GM12874 (cell line): ENCODE data around the gene CACFD1.

Experiments
- TF ChIP-seq, protein P1 (sequence below): IDR thresholded peaks from 2 replicates; pipeline ENCODE4 v1.5.1; 2011; ENCODE audit warnings: low read depth, mild to moderate bottlenecking, control low read depth, low read length, moderate library complexity; ENCODE audit not compliant: insufficient read depth

The CACFD1 gene

DNA sequence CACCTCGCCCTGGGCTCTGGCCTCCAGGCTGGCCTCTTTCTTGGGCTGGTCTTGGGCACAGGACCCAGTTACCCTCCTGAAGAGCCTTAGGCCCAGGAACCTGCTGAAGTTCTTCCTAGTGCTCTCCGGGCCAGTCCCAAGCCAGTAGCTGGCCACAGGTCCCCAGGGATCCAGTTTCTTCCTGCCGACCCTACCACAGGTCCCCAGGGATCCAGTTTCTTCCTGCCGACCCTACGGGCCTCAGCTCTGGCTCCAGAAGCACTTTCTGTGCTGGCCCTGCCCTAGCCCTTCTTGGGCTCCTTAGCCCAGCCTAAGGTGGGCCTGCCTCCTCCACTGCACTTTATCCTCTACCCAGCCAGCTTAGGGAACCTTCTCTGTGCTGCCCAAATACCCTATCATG is 18.2 kb upstream of the CACFD1 start:
- TF ChIP-seq, protein P1, sequence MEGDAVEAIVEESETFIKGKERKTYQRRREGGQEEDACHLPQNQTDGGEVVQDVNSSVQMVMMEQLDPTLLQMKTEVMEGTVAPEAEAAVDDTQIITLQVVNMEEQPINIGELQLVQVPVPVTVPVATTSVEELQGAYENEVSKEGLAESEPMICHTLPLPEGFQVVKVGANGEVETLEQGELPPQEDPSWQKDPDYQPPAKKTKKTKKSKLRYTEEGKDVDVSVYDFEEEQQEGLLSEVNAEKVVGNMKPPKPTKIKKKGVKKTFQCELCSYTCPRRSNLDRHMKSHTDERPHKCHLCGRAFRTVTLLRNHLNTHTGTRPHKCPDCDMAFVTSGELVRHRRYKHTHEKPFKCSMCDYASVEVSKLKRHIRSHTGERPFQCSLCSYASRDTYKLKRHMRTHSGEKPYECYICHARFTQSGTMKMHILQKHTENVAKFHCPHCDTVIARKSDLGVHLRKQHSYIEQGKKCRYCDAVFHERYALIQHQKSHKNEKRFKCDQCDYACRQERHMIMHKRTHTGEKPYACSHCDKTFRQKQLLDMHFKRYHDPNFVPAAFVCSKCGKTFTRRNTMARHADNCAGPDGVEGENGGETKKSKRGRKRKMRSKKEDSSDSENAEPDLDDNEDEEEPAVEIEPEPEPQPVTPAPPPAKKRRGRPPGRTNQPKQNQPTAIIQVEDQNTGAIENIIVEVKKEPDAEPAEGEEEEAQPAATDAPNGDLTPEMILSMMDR = no peak

DNA sequence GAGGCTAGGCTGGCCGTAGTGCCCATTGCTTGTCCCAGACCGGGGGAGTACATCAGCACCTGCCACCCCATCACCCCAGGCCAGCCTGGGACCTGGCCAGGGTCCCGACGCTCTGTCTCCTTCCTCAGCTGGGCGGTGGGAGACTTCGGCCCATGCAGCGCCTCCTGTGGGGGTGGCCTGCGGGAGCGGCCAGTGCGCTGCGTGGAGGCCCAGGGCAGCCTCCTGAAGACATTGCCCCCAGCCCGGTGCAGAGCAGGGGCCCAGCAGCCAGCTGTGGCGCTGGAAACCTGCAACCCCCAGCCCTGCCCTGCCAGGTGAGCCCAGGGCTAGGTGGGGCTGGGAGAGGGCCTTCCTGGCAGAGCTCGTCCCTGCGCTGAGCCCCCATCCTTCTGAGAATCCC is 16.5 kb upstream of the CACFD1 start:
- TF ChIP-seq, protein P1 = no peak

DNA sequence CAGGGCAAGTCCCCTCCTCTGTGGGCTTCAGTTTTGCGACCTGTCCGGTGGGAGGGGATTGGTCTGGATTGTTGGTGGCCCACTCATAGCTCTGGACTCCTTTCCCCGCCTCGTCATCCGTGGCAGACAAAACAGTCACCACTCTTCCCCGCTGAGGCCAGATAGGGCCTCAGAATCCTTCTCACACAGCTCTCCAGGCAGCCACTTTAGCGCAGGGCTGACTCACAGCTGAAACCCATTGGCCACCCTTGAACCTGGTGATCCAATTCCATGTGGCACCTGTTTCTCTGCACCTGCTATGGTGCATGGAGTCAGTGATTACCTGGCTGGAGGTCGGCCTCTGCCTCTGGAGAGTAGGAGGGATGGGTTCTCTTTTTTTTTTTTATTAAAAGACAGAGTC is 15.8 kb upstream of the CACFD1 start:
- TF ChIP-seq, protein P1 = no peak

DNA sequence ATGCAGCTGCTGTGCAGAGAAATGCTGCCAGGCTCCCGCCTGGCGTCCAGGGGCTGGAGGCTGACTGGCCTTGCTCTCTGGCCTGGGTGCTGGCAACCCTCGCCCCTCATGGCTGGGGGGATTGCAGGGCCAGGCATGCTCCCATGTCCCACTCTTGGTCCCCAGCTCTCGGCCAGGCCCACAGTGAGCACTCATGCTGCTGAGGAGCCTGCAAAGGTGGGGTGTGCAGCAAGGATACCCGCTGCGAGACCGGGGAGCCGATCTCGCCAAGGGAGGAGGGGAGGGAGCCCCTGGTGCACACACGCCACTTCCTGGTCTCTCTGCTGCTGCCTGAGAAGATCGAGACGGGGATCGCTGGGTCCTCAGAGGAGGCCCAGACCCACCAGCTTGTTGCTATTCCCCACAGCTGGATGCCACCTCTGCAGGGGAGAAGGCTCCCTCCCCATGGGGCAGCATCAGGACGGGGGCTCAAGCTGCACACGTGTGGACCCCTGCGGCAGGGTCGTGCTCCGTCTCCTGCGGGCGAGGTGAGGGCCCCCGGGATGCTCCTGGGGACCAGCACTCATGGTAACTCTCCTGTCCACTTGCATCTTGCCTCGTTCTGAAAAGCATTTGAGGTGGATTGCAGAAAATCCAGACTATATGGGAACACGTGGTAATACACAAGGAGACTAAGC is 14.3 kb upstream of the CACFD1 start:
- TF ChIP-seq, protein P1 = no peak

DNA sequence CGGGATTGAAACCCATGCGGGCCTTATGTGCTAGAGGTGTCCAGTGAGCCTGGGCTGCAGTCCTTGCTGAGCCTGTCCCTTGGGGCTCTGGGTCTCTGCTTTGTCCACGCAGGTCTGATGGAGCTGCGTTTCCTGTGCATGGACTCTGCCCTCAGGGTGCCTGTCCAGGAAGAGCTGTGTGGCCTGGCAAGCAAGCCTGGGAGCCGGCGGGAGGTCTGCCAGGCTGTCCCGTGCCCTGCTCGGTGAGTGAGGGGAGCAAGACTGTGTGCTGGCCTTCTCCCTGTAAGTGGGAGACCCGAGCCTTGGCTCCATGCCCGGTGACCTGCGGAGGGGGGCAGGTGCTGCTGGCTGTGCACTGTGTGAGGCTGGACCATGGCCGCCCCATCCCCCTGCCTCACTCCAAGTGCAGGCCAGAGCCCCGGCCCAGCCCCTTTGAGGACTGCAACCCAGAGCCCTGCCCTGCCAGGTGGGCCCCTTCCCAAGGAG is 11.2 kb upstream of the CACFD1 start:
- TF ChIP-seq, protein P1 = no peak

DNA sequence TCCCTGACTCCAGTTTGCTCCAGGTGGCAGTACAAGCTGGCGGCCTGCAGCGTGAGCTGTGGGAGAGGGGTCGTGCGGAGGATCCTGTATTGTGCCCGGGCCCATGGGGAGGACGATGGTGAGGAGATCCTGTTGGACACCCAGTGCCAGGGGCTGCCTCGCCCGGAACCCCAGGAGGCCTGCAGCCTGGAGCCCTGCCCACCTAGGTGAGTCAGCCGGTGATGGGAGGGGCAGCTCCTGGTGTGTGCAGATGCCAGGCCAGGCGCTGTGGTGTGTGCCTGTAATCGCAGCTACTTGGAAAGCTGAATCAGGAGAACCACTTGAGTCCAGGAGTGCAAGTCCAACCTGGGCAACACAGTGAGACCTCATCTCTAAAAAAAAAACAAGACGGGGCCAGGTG is 10.0 kb upstream of the CACFD1 start:
- TF ChIP-seq, protein P1 = no peak

DNA sequence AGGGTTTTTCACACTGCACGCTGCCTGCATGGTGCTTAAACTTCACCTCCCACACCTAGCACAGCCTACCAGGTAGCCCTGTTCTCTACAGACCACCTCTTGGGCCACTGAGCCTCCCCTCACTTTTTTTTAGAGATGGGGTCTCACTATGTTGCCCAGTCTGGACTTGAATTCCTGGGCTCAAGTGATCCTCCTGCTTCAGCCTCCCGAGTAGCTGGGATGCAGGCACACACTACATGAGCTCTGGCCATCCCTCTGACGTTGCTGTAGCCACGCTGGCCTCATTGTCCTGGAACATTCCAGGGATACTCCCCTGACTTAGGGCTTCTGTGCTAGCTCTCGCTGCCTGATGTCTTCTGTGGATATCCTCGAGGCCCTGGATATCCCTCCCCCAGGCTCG is 7.2 kb upstream of the CACFD1 start:
- TF ChIP-seq, protein P1 = no peak

DNA sequence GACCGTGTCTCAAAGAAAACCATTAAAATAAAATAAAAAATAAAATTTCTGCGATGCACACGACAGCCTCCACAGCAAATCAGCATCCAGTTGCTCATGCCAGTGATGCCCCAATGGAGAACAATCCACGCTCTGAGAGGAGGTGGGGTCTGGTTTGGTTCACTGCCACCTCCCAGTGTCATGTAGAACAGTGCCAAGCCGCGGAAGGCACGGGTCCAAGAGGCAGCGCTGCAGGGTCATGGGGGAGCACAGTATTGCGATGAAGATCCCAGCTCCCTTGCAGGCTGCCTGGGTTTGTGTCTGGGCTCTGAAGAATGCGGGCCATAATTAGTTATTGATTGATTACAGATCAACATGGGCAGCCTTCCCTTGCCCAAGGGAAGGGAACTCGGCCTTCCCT is 6.1 kb upstream of the CACFD1 start:
- TF ChIP-seq, protein P1 = no peak
